ENCODE results near the gene HLA-DRA.
A peak's percentile ranks its signal among the peaks of the same experiment; 100 is the strongest.

GRCh38 chr6:32415521-32416019 is 24.1 kb upstream of the HLA-DRA start:
- TF ChIP-seq MAZ (IDR thresholded peaks at IDR 0.05; ENCODE audit: borderline replicate concordance, low read depth, low read length) (no peak), POLR2A (IDR thresholded peaks at IDR 0.05; ENCODE audit: low read depth, low read length) (no peak), SMC3 (IDR thresholded peaks at IDR 0.05; ENCODE audit: low read depth, low read length) (peak; percentile 68), RFX5 (IDR thresholded peaks at IDR 0.05; ENCODE audit: low read depth, low read length) (no peak), CEBPB (IDR thresholded peaks at IDR 0.05; ENCODE audit: low read depth, low read length) (no peak), MXI1 (IDR thresholded peaks at IDR 0.05; ENCODE audit: borderline replicate concordance, low read depth, low read length) (no peak), RAD21 (IDR thresholded peaks at IDR 0.05; ENCODE audit: low read length) (peak; percentile 70), RCOR1 (IDR thresholded peaks at IDR 0.05; ENCODE audit: insufficient replicate concordance, low read length) (no peak), MAFK (IDR thresholded peaks at IDR 0.05; ENCODE audit: low read depth, low read length) (no peak), BHLHE40 (IDR thresholded peaks at IDR 0.05; ENCODE audit: low read depth, low read length) (no peak), FOS (IDR thresholded peaks at IDR 0.05; ENCODE audit: low read depth, low read length) (no peak)
- TF ChIP-seq, protein P1, sequence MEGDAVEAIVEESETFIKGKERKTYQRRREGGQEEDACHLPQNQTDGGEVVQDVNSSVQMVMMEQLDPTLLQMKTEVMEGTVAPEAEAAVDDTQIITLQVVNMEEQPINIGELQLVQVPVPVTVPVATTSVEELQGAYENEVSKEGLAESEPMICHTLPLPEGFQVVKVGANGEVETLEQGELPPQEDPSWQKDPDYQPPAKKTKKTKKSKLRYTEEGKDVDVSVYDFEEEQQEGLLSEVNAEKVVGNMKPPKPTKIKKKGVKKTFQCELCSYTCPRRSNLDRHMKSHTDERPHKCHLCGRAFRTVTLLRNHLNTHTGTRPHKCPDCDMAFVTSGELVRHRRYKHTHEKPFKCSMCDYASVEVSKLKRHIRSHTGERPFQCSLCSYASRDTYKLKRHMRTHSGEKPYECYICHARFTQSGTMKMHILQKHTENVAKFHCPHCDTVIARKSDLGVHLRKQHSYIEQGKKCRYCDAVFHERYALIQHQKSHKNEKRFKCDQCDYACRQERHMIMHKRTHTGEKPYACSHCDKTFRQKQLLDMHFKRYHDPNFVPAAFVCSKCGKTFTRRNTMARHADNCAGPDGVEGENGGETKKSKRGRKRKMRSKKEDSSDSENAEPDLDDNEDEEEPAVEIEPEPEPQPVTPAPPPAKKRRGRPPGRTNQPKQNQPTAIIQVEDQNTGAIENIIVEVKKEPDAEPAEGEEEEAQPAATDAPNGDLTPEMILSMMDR (conservative IDR thresholded peaks at IDR 0.05; ENCODE audit: low read depth, low read length): peak; percentile 90
- TF ChIP-seq, protein P2, sequence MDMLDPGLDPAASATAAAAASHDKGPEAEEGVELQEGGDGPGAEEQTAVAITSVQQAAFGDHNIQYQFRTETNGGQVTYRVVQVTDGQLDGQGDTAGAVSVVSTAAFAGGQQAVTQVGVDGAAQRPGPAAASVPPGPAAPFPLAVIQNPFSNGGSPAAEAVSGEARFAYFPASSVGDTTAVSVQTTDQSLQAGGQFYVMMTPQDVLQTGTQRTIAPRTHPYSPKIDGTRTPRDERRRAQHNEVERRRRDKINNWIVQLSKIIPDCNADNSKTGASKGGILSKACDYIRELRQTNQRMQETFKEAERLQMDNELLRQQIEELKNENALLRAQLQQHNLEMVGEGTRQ (IDR thresholded peaks at IDR 0.05; ENCODE audit: low read depth, low read length): no peak
